K562 (cell line): Measurements from ENCODE around the gene MAZ. TPM values are rescaled to one million over a fixed set of nuclear protein-coding genes. Genes with fewer than 3 reads are reported as not detected.

Experiments used
- NFE2 ChIP-seq: IDR thresholded peaks from 2 replicates; pipeline ENCODE4 v1.6.1; 2014; ENCODE audit warnings: antibody characterized with exemption, low read depth
- RFX1 ChIP-seq: fragments of 450-650 bp; IDR thresholded peaks from 2 replicates; pipeline ENCODE4 v1.6.1; 2016; ENCODE audit warnings: mild to moderate bottlenecking, moderate library complexity
- YBX1 ChIP-seq: fragments of 450-650 bp; IDR thresholded peaks from 2 replicates; pipeline ENCODE4 v1.7.1; 2016; ENCODE audit warnings: mild to moderate bottlenecking
- ZNF311 ChIP-seq: fragments of 250-450 bp; sonication (Bioruptor Pico); IDR thresholded peaks from 2 replicates; pipeline ENCODE4 v1.4.0; 2020; ENCODE audit warnings: mild to moderate bottlenecking, moderate library complexity
- ZNF551 ChIP-seq: fragments of 250-450 bp; sonication (Bioruptor Pico); IDR thresholded peaks from 2 replicates; pipeline ENCODE4 v1.5.0; 2021; ENCODE audit warnings: mild to moderate bottlenecking, moderate library complexity
- polyA plus RNA-seq, 8 experiments: library from polyadenylated mRNA; depleted of rRNA in 4 of 8; stranded (reverse) in 5 of 8; unstranded in 3 of 8; fragments of >200 nt; fragmentation: Nextera tagmentation in 2 of 8; fragmentation: Illumina TruSeq in 1 of 8; extraction: Ambion mirVana in 2 of 8; extraction: Trizol in 1 of 8; gene quantifications; 2 replicates each; pipeline versions ENCODE4 v1.2.1 to v1.2.3, GENCODE V29; 2011 to 2014; ENCODE audit warnings: inconsistent platforms in 1 of 8, missing spikeins in 1 of 8
- total RNA-seq, 7 experiments: library from RNA; depleted of rRNA in 6 of 7; stranded (reverse); fragments of >200 nt in 6 of 7; fragmentation: Illumina TruSeq in 2 of 7; extraction: Trizol in 2 of 7; gene quantifications; 2 replicates each; pipeline versions ENCODE4 v1.2.1 to v1.2.3, GENCODE V29; 2011 to 2021; ENCODE audit warnings: low replicate concordance in 1 of 7
- TF ChIP-seq, protein P1 (sequence below): sonication (generic); formaldehyde crosslinking; IDR thresholded peaks from 2 replicates; pipeline ENCODE4 v1.8.1; 2023; ENCODE audit warnings: missing genetic modification reagents, mild to moderate bottlenecking, borderline replicate concordance
- TF ChIP-seq, protein P2 (sequence below): fragments of 450-650 bp; IDR thresholded peaks from 2 replicates; pipeline ENCODE4 v1.6.1; 2016; ENCODE audit warnings: mild to moderate bottlenecking
- TF ChIP-seq, protein P3 (sequence below), 2 experiments: fragments of 450-650 bp in 1 of 2; sonication (generic) in 1 of 2; formaldehyde crosslinking in 1 of 2; IDR thresholded peaks; 2 replicates each; pipeline versions ENCODE4 v1.7.1 to v1.9.0; 2016 to 2022; ENCODE audit warnings: inconsistent platforms in 1 of 2, mild to moderate bottlenecking in 1 of 2, missing genetic modification reagents in 1 of 2

The MAZ gene
- total and polyA plus RNA-seq, 9 of the 15 experiments (the other 6 are each of a cell fraction or from before 2014, with no cell fraction given) = 45.4 to 532 (median 250) TPM

DNA sequence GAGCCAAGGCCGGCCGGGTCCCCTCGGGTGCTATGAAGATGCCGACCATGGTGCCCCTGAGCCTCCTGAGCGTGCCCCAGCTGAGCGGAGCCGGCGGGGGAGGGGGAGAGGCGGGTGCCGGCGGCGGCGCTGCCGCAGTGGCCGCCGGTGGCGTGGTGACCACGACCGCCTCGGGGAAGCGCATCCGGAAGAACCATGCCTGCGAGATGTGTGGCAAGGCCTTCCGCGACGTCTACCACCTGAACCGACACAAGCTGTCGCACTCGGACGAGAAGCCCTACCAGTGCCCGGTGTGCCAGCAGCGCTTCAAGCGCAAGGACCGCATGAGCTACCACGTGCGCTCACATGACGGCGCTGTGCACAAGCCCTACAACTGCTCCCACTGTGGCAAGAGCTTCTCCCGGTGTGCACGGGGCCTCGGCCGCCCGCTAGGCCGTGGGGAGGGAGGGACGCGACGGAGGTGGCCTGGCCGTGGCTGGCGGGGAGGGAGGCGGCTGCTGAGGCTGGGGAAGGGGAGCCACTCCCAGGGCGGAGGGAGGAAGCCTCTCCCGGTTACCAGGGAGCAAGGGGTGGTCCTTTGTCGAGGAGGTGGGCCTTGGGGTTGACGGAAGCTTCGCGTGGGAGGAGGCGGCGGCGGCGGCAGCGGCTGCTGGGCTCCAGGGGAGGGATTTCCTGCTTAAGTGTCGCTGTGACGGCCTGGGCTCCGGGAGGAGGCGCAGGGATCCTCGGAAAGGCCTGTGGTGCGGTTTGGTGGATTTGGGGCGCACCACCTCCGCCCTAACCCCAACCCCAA, 1.3 kb downstream of the MAZ start (continued):
- TF ChIP-seq, protein P1, sequence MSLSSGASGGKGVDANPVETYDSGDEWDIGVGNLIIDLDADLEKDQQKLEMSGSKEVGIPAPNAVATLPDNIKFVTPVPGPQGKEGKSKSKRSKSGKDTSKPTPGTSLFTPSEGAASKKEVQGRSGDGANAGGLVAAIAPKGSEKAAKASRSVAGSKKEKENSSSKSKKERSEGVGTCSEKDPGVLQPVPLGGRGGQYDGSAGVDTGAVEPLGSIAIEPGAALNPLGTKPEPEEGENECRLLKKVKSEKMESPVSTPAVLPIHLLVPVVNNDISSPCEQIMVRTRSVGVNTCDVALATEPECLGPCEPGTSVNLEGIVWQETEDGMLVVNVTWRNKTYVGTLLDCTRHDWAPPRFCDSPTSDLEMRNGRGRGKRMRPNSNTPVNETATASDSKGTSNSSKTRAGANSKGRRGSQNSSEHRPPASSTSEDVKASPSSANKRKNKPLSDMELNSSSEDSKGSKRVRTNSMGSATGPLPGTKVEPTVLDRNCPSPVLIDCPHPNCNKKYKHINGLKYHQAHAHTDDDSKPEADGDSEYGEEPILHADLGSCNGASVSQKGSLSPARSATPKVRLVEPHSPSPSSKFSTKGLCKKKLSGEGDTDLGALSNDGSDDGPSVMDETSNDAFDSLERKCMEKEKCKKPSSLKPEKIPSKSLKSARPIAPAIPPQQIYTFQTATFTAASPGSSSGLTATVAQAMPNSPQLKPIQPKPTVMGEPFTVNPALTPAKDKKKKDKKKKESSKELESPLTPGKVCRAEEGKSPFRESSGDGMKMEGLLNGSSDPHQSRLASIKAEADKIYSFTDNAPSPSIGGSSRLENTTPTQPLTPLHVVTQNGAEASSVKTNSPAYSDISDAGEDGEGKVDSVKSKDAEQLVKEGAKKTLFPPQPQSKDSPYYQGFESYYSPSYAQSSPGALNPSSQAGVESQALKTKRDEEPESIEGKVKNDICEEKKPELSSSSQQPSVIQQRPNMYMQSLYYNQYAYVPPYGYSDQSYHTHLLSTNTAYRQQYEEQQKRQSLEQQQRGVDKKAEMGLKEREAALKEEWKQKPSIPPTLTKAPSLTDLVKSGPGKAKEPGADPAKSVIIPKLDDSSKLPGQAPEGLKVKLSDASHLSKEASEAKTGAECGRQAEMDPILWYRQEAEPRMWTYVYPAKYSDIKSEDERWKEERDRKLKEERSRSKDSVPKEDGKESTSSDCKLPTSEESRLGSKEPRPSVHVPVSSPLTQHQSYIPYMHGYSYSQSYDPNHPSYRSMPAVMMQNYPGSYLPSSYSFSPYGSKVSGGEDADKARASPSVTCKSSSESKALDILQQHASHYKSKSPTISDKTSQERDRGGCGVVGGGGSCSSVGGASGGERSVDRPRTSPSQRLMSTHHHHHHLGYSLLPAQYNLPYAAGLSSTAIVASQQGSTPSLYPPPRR = no peak; the same call in 1 of the 2 replicates
- no peak for TF ChIP-seq ZNF551 (CRISPR knock-in tag)
- TF ChIP-seq NFE2 = no peak
- TF ChIP-seq ZNF311 = no peak
- TF ChIP-seq, protein P2, sequence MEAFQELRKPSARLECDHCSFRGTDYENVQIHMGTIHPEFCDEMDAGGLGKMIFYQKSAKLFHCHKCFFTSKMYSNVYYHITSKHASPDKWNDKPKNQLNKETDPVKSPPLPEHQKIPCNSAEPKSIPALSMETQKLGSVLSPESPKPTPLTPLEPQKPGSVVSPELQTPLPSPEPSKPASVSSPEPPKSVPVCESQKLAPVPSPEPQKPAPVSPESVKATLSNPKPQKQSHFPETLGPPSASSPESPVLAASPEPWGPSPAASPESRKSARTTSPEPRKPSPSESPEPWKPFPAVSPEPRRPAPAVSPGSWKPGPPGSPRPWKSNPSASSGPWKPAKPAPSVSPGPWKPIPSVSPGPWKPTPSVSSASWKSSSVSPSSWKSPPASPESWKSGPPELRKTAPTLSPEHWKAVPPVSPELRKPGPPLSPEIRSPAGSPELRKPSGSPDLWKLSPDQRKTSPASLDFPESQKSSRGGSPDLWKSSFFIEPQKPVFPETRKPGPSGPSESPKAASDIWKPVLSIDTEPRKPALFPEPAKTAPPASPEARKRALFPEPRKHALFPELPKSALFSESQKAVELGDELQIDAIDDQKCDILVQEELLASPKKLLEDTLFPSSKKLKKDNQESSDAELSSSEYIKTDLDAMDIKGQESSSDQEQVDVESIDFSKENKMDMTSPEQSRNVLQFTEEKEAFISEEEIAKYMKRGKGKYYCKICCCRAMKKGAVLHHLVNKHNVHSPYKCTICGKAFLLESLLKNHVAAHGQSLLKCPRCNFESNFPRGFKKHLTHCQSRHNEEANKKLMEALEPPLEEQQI = no peak
- peak; percentile 77; the same call in 1 of the 2 replicates for TF ChIP-seq RFX1
- TF ChIP-seq, protein P3, sequence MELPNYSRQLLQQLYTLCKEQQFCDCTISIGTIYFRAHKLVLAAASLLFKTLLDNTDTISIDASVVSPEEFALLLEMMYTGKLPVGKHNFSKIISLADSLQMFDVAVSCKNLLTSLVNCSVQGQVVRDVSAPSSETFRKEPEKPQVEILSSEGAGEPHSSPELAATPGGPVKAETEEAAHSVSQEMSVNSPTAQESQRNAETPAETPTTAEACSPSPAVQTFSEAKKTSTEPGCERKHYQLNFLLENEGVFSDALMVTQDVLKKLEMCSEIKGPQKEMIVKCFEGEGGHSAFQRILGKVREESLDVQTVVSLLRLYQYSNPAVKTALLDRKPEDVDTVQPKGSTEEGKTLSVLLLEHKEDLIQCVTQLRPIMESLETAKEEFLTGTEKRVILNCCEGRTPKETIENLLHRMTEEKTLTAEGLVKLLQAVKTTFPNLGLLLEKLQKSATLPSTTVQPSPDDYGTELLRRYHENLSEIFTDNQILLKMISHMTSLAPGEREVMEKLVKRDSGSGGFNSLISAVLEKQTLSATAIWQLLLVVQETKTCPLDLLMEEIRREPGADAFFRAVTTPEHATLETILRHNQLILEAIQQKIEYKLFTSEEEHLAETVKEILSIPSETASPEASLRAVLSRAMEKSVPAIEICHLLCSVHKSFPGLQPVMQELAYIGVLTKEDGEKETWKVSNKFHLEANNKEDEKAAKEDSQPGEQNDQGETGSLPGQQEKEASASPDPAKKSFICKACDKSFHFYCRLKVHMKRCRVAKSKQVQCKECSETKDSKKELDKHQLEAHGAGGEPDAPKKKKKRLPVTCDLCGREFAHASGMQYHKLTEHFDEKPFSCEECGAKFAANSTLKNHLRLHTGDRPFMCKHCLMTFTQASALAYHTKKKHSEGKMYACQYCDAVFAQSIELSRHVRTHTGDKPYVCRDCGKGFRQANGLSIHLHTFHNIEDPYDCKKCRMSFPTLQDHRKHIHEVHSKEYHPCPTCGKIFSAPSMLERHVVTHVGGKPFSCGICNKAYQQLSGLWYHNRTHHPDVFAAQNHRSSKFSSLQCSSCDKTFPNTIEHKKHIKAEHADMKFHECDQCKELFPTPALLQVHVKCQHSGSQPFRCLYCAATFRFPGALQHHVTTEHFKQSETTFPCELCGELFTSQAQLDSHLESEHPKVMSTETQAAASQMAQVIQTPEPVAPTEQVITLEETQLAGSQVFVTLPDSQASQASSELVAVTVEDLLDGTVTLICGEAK (IDR thresholded peaks at IDR 0.05) = peak; percentile 63
- TF ChIP-seq, protein P3 (CRISPR knock-in tag; IDR thresholded peaks at IDR 0.05) = no peak
- TF ChIP-seq YBX1 = no peak
